Ishikawa (cell line): Measurements from ENCODE around the gene OCEL1.

Experiments used
- CEBPB ChIP-seq: IDR thresholded peaks from 2 replicates; pipeline ENCODE4 v1.6.1; 2012
- CREB1 ChIP-seq: IDR thresholded peaks from 2 replicates; pipeline ENCODE4 v1.6.1; 2012; ENCODE audit warnings: low read depth
- EGR1 ChIP-seq: IDR thresholded peaks from 2 replicates; pipeline ENCODE4 v1.6.1; 2012
- EP300 ChIP-seq: IDR thresholded peaks from 2 replicates; pipeline ENCODE4 v1.6.1; 2012; ENCODE audit warnings: borderline replicate concordance
- FOXM1 ChIP-seq: IDR thresholded peaks from 2 replicates; pipeline ENCODE4 v1.6.1; 2012; ENCODE audit warnings: low read depth, borderline replicate concordance
- NFIC ChIP-seq: IDR thresholded peaks from 2 replicates; pipeline ENCODE4 v1.6.1; 2012
- RAD21 ChIP-seq: IDR thresholded peaks from 2 replicates; pipeline ENCODE4 v1.6.1; 2012; ENCODE audit warnings: low read depth
- TAF1 ChIP-seq: IDR thresholded peaks from 2 replicates; pipeline ENCODE4 v1.6.1; 2012; ENCODE audit warnings: low read depth, mild to moderate bottlenecking
- TCF12 ChIP-seq: IDR thresholded peaks from 2 replicates; pipeline ENCODE4 v1.6.1; 2012; ENCODE audit warnings: low read depth
- TEAD4 ChIP-seq: IDR thresholded peaks from 2 replicates; pipeline ENCODE4 v1.6.1; 2012
- YY1 ChIP-seq: IDR thresholded peaks from 2 replicates; pipeline ENCODE4 v1.6.1; 2012; ENCODE audit warnings: low read depth
- ZBTB7A ChIP-seq: IDR thresholded peaks from 2 replicates; pipeline ENCODE4 v1.6.1; 2012; ENCODE audit warnings: low read depth
- TF ChIP-seq, protein P1 (sequence below): IDR thresholded peaks from 2 replicates; pipeline ENCODE4 v1.6.1; 2012
- TF ChIP-seq, protein P2 (sequence below): IDR thresholded peaks from 2 replicates; pipeline ENCODE4 v1.6.1; 2012; ENCODE audit warnings: low read depth, mild to moderate bottlenecking
- TF ChIP-seq, protein P3 (sequence below): IDR thresholded peaks from 2 replicates; pipeline ENCODE4 v1.6.1; 2012

The OCEL1 gene

DNA sequence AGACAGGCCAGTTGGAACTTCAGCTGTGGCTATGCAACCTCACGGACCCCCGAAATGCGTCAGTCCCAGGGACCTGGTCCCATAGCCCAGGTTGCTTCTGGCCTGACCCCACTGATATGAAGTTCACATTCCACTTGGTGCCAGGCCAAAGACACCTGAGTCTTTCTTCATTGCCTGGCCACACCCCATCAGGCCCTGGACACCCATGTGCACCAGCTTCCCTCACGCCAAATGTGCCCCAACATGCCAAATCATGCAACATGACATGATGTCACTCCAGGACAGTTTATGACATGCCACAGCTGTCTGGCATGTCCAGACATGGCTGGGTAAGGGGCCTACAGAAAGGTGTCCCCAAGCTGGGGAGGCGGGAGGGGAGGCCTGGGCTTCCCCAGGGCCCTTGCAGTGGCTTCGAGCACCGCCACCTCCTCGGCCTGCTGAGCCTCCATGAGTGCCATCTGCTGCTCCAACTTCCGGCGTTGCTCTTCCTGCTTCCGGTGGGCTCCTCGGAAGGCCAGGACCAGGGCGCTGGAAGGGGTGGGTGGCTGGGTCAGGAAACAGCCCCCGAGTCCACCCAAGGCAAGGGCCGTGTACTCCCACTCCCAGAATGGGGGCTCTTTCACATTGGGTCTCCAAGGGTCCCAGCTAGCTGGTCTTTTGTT is 24.0 kb downstream of the OCEL1 start:
- TF ChIP-seq NFIC = no peak
- no peak for TF ChIP-seq EP300
- no peak for TF ChIP-seq CEBPB
- TF ChIP-seq, protein P1, sequence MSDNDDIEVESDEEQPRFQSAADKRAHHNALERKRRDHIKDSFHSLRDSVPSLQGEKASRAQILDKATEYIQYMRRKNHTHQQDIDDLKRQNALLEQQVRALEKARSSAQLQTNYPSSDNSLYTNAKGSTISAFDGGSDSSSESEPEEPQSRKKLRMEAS = no peak
- no peak for TF ChIP-seq ZBTB7A
- no peak for TF ChIP-seq TAF1
- no peak for TF ChIP-seq TCF12
- TF ChIP-seq, protein P2, sequence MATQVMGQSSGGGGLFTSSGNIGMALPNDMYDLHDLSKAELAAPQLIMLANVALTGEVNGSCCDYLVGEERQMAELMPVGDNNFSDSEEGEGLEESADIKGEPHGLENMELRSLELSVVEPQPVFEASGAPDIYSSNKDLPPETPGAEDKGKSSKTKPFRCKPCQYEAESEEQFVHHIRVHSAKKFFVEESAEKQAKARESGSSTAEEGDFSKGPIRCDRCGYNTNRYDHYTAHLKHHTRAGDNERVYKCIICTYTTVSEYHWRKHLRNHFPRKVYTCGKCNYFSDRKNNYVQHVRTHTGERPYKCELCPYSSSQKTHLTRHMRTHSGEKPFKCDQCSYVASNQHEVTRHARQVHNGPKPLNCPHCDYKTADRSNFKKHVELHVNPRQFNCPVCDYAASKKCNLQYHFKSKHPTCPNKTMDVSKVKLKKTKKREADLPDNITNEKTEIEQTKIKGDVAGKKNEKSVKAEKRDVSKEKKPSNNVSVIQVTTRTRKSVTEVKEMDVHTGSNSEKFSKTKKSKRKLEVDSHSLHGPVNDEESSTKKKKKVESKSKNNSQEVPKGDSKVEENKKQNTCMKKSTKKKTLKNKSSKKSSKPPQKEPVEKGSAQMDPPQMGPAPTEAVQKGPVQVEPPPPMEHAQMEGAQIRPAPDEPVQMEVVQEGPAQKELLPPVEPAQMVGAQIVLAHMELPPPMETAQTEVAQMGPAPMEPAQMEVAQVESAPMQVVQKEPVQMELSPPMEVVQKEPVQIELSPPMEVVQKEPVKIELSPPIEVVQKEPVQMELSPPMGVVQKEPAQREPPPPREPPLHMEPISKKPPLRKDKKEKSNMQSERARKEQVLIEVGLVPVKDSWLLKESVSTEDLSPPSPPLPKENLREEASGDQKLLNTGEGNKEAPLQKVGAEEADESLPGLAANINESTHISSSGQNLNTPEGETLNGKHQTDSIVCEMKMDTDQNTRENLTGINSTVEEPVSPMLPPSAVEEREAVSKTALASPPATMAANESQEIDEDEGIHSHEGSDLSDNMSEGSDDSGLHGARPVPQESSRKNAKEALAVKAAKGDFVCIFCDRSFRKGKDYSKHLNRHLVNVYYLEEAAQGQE = no peak
- TF ChIP-seq, protein P3, sequence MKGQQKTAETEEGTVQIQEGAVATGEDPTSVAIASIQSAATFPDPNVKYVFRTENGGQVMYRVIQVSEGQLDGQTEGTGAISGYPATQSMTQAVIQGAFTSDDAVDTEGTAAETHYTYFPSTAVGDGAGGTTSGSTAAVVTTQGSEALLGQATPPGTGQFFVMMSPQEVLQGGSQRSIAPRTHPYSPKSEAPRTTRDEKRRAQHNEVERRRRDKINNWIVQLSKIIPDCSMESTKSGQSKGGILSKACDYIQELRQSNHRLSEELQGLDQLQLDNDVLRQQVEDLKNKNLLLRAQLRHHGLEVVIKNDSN = no peak
- no peak for TF ChIP-seq TEAD4
- no peak for TF ChIP-seq EGR1
- no peak for TF ChIP-seq RAD21
- no peak for TF ChIP-seq CREB1
- no peak for TF ChIP-seq FOXM1
- TF ChIP-seq YY1 = no peak

- TF ChIP-seq TEAD4 (no peak), FOXM1 (no peak), CREB1 (no peak), TCF12 (no peak), RAD21 (no peak)
- TF ChIP-seq, protein P1 = no peak
Measured at GRCh38 chr19:17254636-17255035, 28.6 kb downstream of the OCEL1 start.

DNA sequence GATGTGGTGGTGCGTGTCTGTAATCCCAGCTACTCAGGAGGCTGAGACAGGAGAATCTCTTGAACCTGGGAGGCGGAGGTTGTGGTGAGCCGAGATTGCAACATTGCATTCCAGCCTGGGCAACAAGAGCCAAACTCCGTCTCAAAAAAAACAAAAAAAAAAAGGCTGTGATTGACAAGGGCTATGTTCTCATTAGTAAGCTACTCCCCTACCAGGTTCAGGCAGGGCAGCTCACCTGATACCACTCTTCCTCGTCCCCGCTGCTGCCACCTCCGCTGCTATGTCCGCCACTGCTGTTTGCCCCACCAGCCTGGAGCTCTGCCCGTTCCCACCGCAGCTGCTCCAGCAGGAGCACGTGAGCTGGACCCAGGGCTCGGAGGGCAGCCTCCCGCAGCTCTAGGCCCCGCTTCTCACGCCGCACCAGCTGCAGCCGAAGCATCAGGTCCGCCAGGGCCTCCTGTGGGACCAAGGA is 29.2 kb downstream of the OCEL1 start:
- no peak for TF ChIP-seq RAD21
- peak; percentile 16; the same call in 1 of the 2 replicates for TF ChIP-seq TCF12
- TF ChIP-seq, protein P2 = no peak
- 0 out of 2 replicates have a peak, but pooled peaks have one; percentile 12 for TF ChIP-seq YY1
- TF ChIP-seq ZBTB7A = no peak
- peak; percentile 94 for TF ChIP-seq CEBPB
- no peak for TF ChIP-seq EGR1
- TF ChIP-seq, protein P1 = no peak
- peak; percentile 77 for TF ChIP-seq TEAD4
- TF ChIP-seq FOXM1 = no peak
- no peak; the same call in 1 of the 2 replicates for TF ChIP-seq NFIC
- TF ChIP-seq TAF1 = no peak
- TF ChIP-seq, protein P3 = no peak; the same call in none of the 2 replicates
- no peak for TF ChIP-seq CREB1
- TF ChIP-seq EP300 = no peak

- no peak for TF ChIP-seq CEBPB
- TF ChIP-seq, protein P2 = no peak
- no peak for TF ChIP-seq TEAD4
- TF ChIP-seq TAF1 = no peak
- TF ChIP-seq FOXM1 = no peak
- TF ChIP-seq NFIC = no peak
- no peak for TF ChIP-seq EGR1
- TF ChIP-seq, protein P3 = no peak
- TF ChIP-seq RAD21 = no peak
- no peak for TF ChIP-seq TCF12
- no peak for TF ChIP-seq EP300
- TF ChIP-seq ZBTB7A = no peak
- no peak for TF ChIP-seq YY1
Measured at GRCh38 chr19:17256130-17256529, 30.1 kb downstream of the OCEL1 start.
